K562 (cell line): ENCODE data around the gene MITF. TPM values are rescaled to one million over a fixed set of nuclear protein-coding genes. Genes with fewer than 3 reads are reported as not detected.

Source experiments
- CSDE1 ChIP-seq, 2 experiments: fragments of 450-650 bp; IDR thresholded peaks; 2 replicates each; pipeline ENCODE4 v1.6.1; 2016; ENCODE audit warnings: mild to moderate bottlenecking in 1 of 2
- ETV1 ChIP-seq: fragments of 450-650 bp; conservative IDR thresholded peaks from 2 replicates; pipeline ENCODE4 v1.6.1; 2016; ENCODE audit warnings: missing genetic modification characterization, control low read depth, low read depth, missing compliant biosample characterization
- MGA ChIP-seq: fragments of 450-650 bp; IDR thresholded peaks from 2 replicates; pipeline ENCODE4 v1.6.1; 2016; ENCODE audit warnings: mild to moderate bottlenecking, moderate library complexity
- ZNF133 ChIP-seq: fragments of 250-450 bp; sonication (Bioruptor Pico); IDR thresholded peaks from 2 replicates; pipeline ENCODE4 v1.4.0; 2020; ENCODE audit warnings: mild to moderate bottlenecking
- ZNF609 ChIP-seq: sonication (generic); formaldehyde crosslinking; IDR thresholded peaks from 2 replicates; pipeline ENCODE4 v1.8.1; 2023; ENCODE audit warnings: missing genetic modification reagents, mild to moderate bottlenecking, borderline replicate concordance
- polyA plus RNA-seq, 8 experiments: library from polyadenylated mRNA; depleted of rRNA in 4 of 8; stranded (reverse) in 5 of 8; unstranded in 3 of 8; fragments of >200 nt; fragmentation: Nextera tagmentation in 2 of 8; fragmentation: Illumina TruSeq in 1 of 8; extraction: Ambion mirVana in 2 of 8; extraction: Trizol in 1 of 8; gene quantifications; 2 replicates each; pipeline versions ENCODE4 v1.2.1 to v1.2.3, GENCODE V29; 2011 to 2014; ENCODE audit warnings: inconsistent platforms in 1 of 8, missing spikeins in 1 of 8
- total RNA-seq, 7 experiments: library from RNA; depleted of rRNA in 6 of 7; stranded (reverse); fragments of >200 nt in 6 of 7; fragmentation: Illumina TruSeq in 2 of 7; extraction: Trizol in 2 of 7; gene quantifications; 2 replicates each; pipeline versions ENCODE4 v1.2.1 to v1.2.3, GENCODE V29; 2011 to 2021; ENCODE audit warnings: low replicate concordance in 1 of 7
- TF ChIP-seq, protein P1 (sequence below): fragments of 250-450 bp; sonication (Bioruptor Pico); IDR thresholded peaks from 2 replicates; pipeline ENCODE4 v1.5.0; 2021; ENCODE audit warnings: mild to moderate bottlenecking, borderline replicate concordance

The MITF gene
- total and polyA plus RNA-seq, 9 of the 15 experiments (the other 6 are each of a cell fraction or from before 2014, with no cell fraction given) = 5.6 to 14.9 (median 11.1) TPM

- TF ChIP-seq, protein P1, sequence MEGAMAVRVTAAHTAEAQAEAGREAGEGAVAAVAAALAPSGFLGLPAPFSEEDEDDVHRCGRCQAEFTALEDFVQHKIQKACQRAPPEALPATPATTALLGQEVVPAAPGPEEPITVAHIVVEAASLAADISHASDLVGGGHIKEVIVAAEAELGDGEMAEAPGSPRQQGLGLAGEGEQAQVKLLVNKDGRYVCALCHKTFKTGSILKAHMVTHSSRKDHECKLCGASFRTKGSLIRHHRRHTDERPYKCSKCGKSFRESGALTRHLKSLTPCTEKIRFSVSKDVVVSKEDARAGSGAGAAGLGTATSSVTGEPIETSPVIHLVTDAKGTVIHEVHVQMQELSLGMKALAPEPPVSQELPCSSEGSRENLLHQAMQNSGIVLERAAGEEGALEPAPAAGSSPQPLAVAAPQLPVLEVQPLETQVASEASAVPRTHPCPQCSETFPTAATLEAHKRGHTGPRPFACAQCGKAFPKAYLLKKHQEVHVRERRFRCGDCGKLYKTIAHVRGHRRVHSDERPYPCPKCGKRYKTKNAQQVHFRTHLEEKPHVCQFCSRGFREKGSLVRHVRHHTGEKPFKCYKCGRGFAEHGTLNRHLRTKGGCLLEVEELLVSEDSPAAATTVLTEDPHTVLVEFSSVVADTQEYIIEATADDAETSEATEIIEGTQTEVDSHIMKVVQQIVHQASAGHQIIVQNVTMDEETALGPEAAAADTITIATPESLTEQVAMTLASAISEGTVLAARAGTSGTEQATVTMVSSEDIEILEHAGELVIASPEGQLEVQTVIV (CRISPR knock-in tag) = no peak
- TF ChIP-seq ETV1 (tag) (0 out of 2 replicates have a peak, but pooled peaks have one; percentile 19), MGA (no peak), ZNF133 (no peak), CSDE1 (IDR thresholded peaks at IDR 0.05) (no peak), ZNF609 (CRISPR knock-in tag) (no peak)
These were observed 14.4 kb upstream of the MITF start (continued) for GRCh38 chr3:69724722-69725435.
